22Rv1 (cell line): Measurements from ENCODE around the gene NEDD4L.

Experiments used
- H3K27ac ChIP-seq: fragments of 450-650 bp; 2 replicates; pipeline ENCODE4 v1.5.1; 2017
- CTCF ChIP-seq: fragments of 450-650 bp; IDR thresholded peaks from 2 replicates; pipeline ENCODE4 v1.5.1; 2017; ENCODE audit warnings: mild to moderate bottlenecking
- ZFX ChIP-seq: fragments of 450-650 bp; IDR thresholded peaks from 2 replicates; pipeline ENCODE4 v1.6.1; 2017; ENCODE audit warnings: antibody characterized with exemption, borderline replicate concordance

The NEDD4L gene

GRCh38 chr18:58335223-58335622, 291.2 kb downstream of the NEDD4L start:
- H3K27ac ChIP-seq = no peak overlapping the region
- TF ChIP-seq CTCF = no peak
- TF ChIP-seq ZFX = no peak

GRCh38 chr18:58335821-58336220, 291.8 kb downstream of the NEDD4L start:
- no peak overlapping the region for H3K27ac ChIP-seq
- no peak for TF ChIP-seq CTCF
- no peak for TF ChIP-seq ZFX

- H3K27ac ChIP-seq = no peak overlapping the region
- no peak for TF ChIP-seq CTCF
- TF ChIP-seq ZFX = no peak
Measured at GRCh38 chr18:58336605-58337004, 292.6 kb downstream of the NEDD4L start.

GRCh38 chr18:58337285-58337684, 293.3 kb downstream of the NEDD4L start:
- H3K27ac ChIP-seq = no peak overlapping the region
- TF ChIP-seq ZFX (no peak), CTCF (no peak)

GRCh38 chr18:58337686-58338085, 293.7 kb downstream of the NEDD4L start:
- TF ChIP-seq CTCF (no peak), ZFX (no peak)
- no peak overlapping the region for H3K27ac ChIP-seq

GRCh38 chr18:58338141-58338540, 294.1 kb downstream of the NEDD4L start:
- H3K27ac ChIP-seq = no peak overlapping the region
- TF ChIP-seq CTCF = no peak
- TF ChIP-seq ZFX = no peak

- TF ChIP-seq ZFX (no peak), CTCF (no peak)
- no peak overlapping the region for H3K27ac ChIP-seq
Measured at GRCh38 chr18:58338961-58339592, 295.1 kb downstream of the NEDD4L start.
